ENCODE data around the gene RHOBTB3. TPM values are rescaled to one million over a fixed set of nuclear protein-coding genes. Genes with fewer than 3 reads are reported as not detected.

The RHOBTB3 gene
- total RNA-seq, 1 donor from 2014 or later: 73.8 TPM

- H3K27me3 ChIP-seq (ENCODE audit: insufficient read depth, low read length): no peaks in the 10 kb centered on the region
- TF ChIP-seq EZH2 (IDR thresholded peaks at IDR 0.05; ENCODE audit: insufficient read depth, low read length): no peak
- TF ChIP-seq CTCF (IDR thresholded peaks at IDR 0.05; ENCODE audit: insufficient read depth, low read depth, low read length): no peak
- peaks cover 1% of the 10 kb centered on the region for H3K9me3 Mint-ChIP-seq (ENCODE audit: unreplicated experiment)
- H3K79me2 ChIP-seq (ENCODE audit: insufficient read depth, low read length): peaks cover 57% of the 10 kb centered on the region
- H3K4me3 Mint-ChIP-seq (ENCODE audit: unreplicated experiment): peak overlapping the region; percentile 99
- H3K4me1 ChIP-seq (ENCODE audit: insufficient read depth, low read length): peaks cover 23% of the 10 kb centered on the region
- H2AFZ ChIP-seq (ENCODE audit: low read depth, low read length): peak overlapping the region; percentile 66
- peak overlapping the region; percentile 94 for H3K9ac ChIP-seq (ENCODE audit: low read length)
- H3K4me3 ChIP-seq (ENCODE audit: insufficient read depth, low read depth, low read length): peak overlapping the region; percentile 94
- no peak for FAIRE-seq
- peaks cover 4% of the 10 kb centered on the region for H3K36me3 ChIP-seq (ENCODE audit: insufficient read depth, low read length)
- H3K27me3 Mint-ChIP-seq (ENCODE audit: low read depth, unreplicated experiment): no peaks in the 10 kb centered on the region
- peak overlapping the region; percentile 90 for H3K4me2 ChIP-seq (ENCODE audit: low read length)
- H3K9me3 ChIP-seq (ENCODE audit: insufficient read depth, low read depth, low read length): no peaks in the 10 kb centered on the region
- H3K27ac ChIP-seq (ENCODE audit: low read depth, low read length): peak overlapping the region; percentile 86
- peak; percentile 37 for DNase-seq (ENCODE audit: low read depth)
- H3K36me3 Mint-ChIP-seq (ENCODE audit: low read depth, unreplicated experiment): peaks cover 8% of the 10 kb centered on the region
- peaks cover 39% of the 10 kb centered on the region for H3K4me1 Mint-ChIP-seq (ENCODE audit: low read depth, unreplicated experiment)
- peak overlapping the region; percentile 97 for H3K27ac Mint-ChIP-seq (ENCODE audit: unreplicated experiment)
- H4K20me1 ChIP-seq (ENCODE audit: insufficient read depth, low read length): peaks cover 11% of the 10 kb centered on the region
Observed at GRCh38 chr5:95731571-95732554, 727 bp downstream of the RHOBTB3 start.

- FAIRE-seq: no peak
Observed at GRCh38 chr5:95733107-95733665, 2.0 kb downstream of the RHOBTB3 start.

More at GRCh38 chr5:95733107-95733665, 2.0 kb downstream of the RHOBTB3 start:
- Histone ChIP-seq H3K27ac (ENCODE audit: low read depth, low read length) (no peak overlapping the region), H3K4me1 (ENCODE audit: insufficient read depth, low read length) (peaks cover 18% of the 10 kb centered on the region), H3K27me3 (ENCODE audit: insufficient read depth, low read length) (no peaks in the 10 kb centered on the region), H3K4me3 (ENCODE audit: insufficient read depth, low read depth, low read length) (peak overlapping the region; percentile 94), H3K9me3 (ENCODE audit: insufficient read depth, low read depth, low read length) (no peaks in the 10 kb centered on the region), H3K9ac (ENCODE audit: low read length) (peak overlapping the region; percentile 94), H4K20me1 (ENCODE audit: insufficient read depth, low read length) (peaks cover 13% of the 10 kb centered on the region), H3K36me3 (ENCODE audit: insufficient read depth, low read length) (peaks cover 13% of the 10 kb centered on the region), H3K79me2 (ENCODE audit: insufficient read depth, low read length) (peaks cover 70% of the 10 kb centered on the region), H2AFZ (ENCODE audit: low read depth, low read length) (no peak overlapping the region), H3K4me2 (ENCODE audit: low read length) (peak overlapping the region; percentile 90)
- Mint-ChIP-seq H3K27ac (ENCODE audit: unreplicated experiment) (no peak overlapping the region), H3K27me3 (ENCODE audit: low read depth, unreplicated experiment) (no peaks in the 10 kb centered on the region), H3K4me3 (ENCODE audit: unreplicated experiment) (peak overlapping the region; percentile 99), H3K9me3 (ENCODE audit: unreplicated experiment) (peaks cover 1% of the 10 kb centered on the region), H3K4me1 (ENCODE audit: low read depth, unreplicated experiment) (peaks cover 40% of the 10 kb centered on the region), H3K36me3 (ENCODE audit: low read depth, unreplicated experiment) (peaks cover 11% of the 10 kb centered on the region)
- no peak for DNase-seq (ENCODE audit: low read depth)
- no peak for TF ChIP-seq EZH2 (IDR thresholded peaks at IDR 0.05; ENCODE audit: insufficient read depth, low read length)
- no peak for TF ChIP-seq CTCF (IDR thresholded peaks at IDR 0.05; ENCODE audit: insufficient read depth, low read depth, low read length)

Measured in astrocyte (in vitro differentiated cells and primary cell).